H1 (cell line): ENCODE measurements around the gene CYP27C1. TPM values are rescaled to one million over a fixed set of nuclear protein-coding genes. Genes with fewer than 3 reads are reported as not detected.

Experiments used
- ATF2 ChIP-seq: IDR thresholded peaks from 2 replicates; pipeline ENCODE4 v1.6.1; 2012; ENCODE audit warnings: low read length, inconsistent platforms
- CEBPB ChIP-seq: IDR thresholded peaks from 2 replicates; pipeline ENCODE4 v1.6.1; 2012; ENCODE audit warnings: low read depth, low read length
- E2F6 ChIP-seq: IDR thresholded peaks from 2 replicates; pipeline ENCODE4 v1.6.1; 2012; ENCODE audit warnings: inconsistent platforms
- GABPA ChIP-seq: IDR thresholded peaks from 2 replicates; pipeline ENCODE4 v1.6.1; 2011; ENCODE audit warnings: mild to moderate bottlenecking, low read length, moderate library complexity, borderline replicate concordance; ENCODE audit not compliant: insufficient read depth
- HDAC6 ChIP-seq: IDR thresholded peaks from one replicate; pipeline ENCODE4 v1.7.1; 2012; ENCODE audit warnings: low read depth, mild to moderate bottlenecking, inconsistent platforms, low read length, moderate library complexity
- JUND ChIP-seq: IDR thresholded peaks from 2 replicates; pipeline ENCODE4 v1.6.1; 2011; ENCODE audit warnings: mild to moderate bottlenecking, improper control_type of control experiment, low read length
- NRF1 ChIP-seq: IDR thresholded peaks from 2 replicates; pipeline ENCODE4 v1.6.1; 2011; ENCODE audit warnings: mild to moderate bottlenecking, low read depth, low read length, improper control_type of control experiment
- SIRT6 ChIP-seq: IDR thresholded peaks from one replicate; pipeline ENCODE4 v1.7.1; 2012; ENCODE audit warnings: low read length, inconsistent platforms
- polyA plus RNA-seq, 7 experiments: library from polyadenylated mRNA; depleted of rRNA in 3 of 7; stranded (reverse) in 5 of 7; unstranded in 2 of 7; fragments of >200 nt in 5 of 7; fragments of 200-250 nt in 2 of 7; gene quantifications; 1 replicate in 5 of 7; 2 replicates in 1 of 7; 4 replicates in 1 of 7; pipeline versions ENCODE4 v1.2.1 to v1.2.3, GENCODE V29; 2011 to 2013; ENCODE audit warnings: missing spikeins in 2 of 7, mixed read lengths in 2 of 7
- total RNA-seq: library from RNA; stranded (reverse); fragmentation: NEBNext Ultra II Directional; extraction: Animal tissue kit (Norgen Biotek cat#: 25700); gene quantifications from 2 replicates; pipeline ENCODE4 v1.2.1, GENCODE V29; 2021

Gene CYP27C1
- total and polyA plus RNA-seq, 2 of the 8 experiments (the other 6 are each of a cell fraction or from before 2014, with no cell fraction given), result 1.3 to 3.2 TPM

GRCh38 chr2:127185093-127185492 lies 35.0 kb downstream of the CYP27C1 start (continued):
- TF ChIP-seq ATF2 (no peak), JUND (no peak), E2F6 (no peak), HDAC6 (no peak), SIRT6 (no peak), GABPA (no peak), NRF1 (no peak), CEBPB (no peak)
